SK-N-SH (cell line): ENCODE results near the gene ZNF74.

ENCODE experiments used
- CHD2 ChIP-seq: fragments of 150-350 bp; IDR thresholded peaks from 2 replicates; pipeline ENCODE4 v1.6.1; 2018; ENCODE audit warnings: low read length; ENCODE audit not compliant: partially characterized antibody
- GABPA ChIP-seq: IDR thresholded peaks from 2 replicates; pipeline ENCODE4 v1.4.0; 2012; ENCODE audit warnings: low read depth, mild to moderate bottlenecking
- GATA2 ChIP-seq: sonication (generic); formaldehyde crosslinking; IDR thresholded peaks from 2 replicates; pipeline ENCODE4 v1.5.0; 2020; ENCODE audit warnings: mild to moderate bottlenecking, missing genetic modification reagents
- NFIC ChIP-seq: IDR thresholded peaks from 2 replicates; pipeline ENCODE4 v1.4.0; 2012; ENCODE audit warnings: borderline replicate concordance
- POLR2AphosphoS5 ChIP-seq: IDR thresholded peaks from 2 replicates; pipeline ENCODE4 v1.6.1; 2012; ENCODE audit warnings: low read depth, low read length
- YY1 ChIP-seq: IDR thresholded peaks from 2 replicates; pipeline ENCODE4 v1.4.0; 2012; ENCODE audit warnings: low read depth, mild to moderate bottlenecking
- TF ChIP-seq, protein P1 (sequence below): fragments of 200-600 bp; sonication (generic); IDR thresholded peaks from 2 replicates; pipeline ENCODE4 v1.6.1; 2017; ENCODE audit warnings: antibody characterized with exemption, mild to moderate bottlenecking, moderate library complexity

DNA sequence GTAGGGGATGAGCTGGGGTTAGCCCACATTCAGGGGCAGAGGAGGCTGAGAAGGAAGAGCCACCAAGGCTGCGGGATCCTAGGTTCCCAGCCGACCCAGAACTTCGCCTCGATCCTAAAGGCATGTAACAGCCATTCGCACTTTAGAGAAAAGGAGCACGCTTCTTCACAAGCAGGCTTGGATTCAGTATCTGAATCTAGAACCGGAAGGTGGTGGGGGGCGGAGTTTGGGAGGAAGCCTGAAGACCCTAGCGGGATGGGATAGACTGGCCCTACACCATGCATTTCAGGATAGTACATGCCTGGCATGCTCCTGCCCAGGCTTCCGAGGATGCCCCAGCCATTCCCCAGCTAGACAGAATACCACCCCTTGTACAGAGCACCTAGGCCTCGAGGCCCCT is 39.2 kb downstream of the ZNF74 start:
- TF ChIP-seq, protein P1, sequence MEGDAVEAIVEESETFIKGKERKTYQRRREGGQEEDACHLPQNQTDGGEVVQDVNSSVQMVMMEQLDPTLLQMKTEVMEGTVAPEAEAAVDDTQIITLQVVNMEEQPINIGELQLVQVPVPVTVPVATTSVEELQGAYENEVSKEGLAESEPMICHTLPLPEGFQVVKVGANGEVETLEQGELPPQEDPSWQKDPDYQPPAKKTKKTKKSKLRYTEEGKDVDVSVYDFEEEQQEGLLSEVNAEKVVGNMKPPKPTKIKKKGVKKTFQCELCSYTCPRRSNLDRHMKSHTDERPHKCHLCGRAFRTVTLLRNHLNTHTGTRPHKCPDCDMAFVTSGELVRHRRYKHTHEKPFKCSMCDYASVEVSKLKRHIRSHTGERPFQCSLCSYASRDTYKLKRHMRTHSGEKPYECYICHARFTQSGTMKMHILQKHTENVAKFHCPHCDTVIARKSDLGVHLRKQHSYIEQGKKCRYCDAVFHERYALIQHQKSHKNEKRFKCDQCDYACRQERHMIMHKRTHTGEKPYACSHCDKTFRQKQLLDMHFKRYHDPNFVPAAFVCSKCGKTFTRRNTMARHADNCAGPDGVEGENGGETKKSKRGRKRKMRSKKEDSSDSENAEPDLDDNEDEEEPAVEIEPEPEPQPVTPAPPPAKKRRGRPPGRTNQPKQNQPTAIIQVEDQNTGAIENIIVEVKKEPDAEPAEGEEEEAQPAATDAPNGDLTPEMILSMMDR: no peak
- TF ChIP-seq GABPA (no peak), POLR2AphosphoS5 (no peak), YY1 (no peak), GATA2 (CRISPR knock-in tag) (no peak), NFIC (no peak), CHD2 (no peak)
